HCT116 (cell line): Measurements from ENCODE around the gene S100A2. TPM values are rescaled to one million over a fixed set of nuclear protein-coding genes. Genes with fewer than 3 reads are reported as not detected.

ENCODE experiments used
- ATAC-seq: fragments of 200-7000 bp; cut with Tn5 transposase; 2 replicates; pipeline ENCODE4 v1.9.1; 2020; ENCODE audit warnings: mild to moderate bottlenecking, moderate library complexity
- BruUV-seq: library from RNA; stranded (reverse); fragments of 400-500 nt; replicated peaks from 2 replicates; lab custom pipeline; 2021; lab: Mats Ljungman, UMichigan
- CTCF ChIA-PET: fragments of 300-600 bp; sonication (Branson Sonifier 250); formaldehyde crosslinking; loops from one replicate; lab custom pipeline; 2021; ENCODE audit warnings: antibody characterized with exemption; lab: Charles Lee
- POLR2A ChIA-PET: fragments of 300-600, 350-600 bp; sonication (Branson Sonifier 250); formaldehyde crosslinking; loops from one replicate; lab custom pipeline; 2021; ENCODE audit warnings: antibody characterized with exemption; lab: Charles Lee
- RAD21 ChIA-PET, 2 experiments: fragments of 300-600 bp; sonication (Branson Sonifier 250); formaldehyde crosslinking; loops; one replicate each; lab custom pipeline; 2023; ENCODE audit warnings: low total read pairs in 2 of 2; ENCODE audit not compliant: uncharacterized antibody in 2 of 2, unreplicated experiment in 2 of 2, low non-redundant PET in 1 of 2; lab: Charles Lee
- DNase-seq: peaks from one replicate; pipeline ENCODE4 v3.0.0-alpha.2; 2010; ENCODE audit warnings: low read depth, low spot score
- H2AFZ ChIP-seq: fragments of 200-600 bp; shearing (Covaris generic), sonication (generic); 2 replicates; pipeline ENCODE4 v1.6.1; 2017; ENCODE audit warnings: low read depth, mixed run types, mixed read lengths, antibody characterized with exemption, low read length; ENCODE audit not compliant: poor library complexity, severe bottlenecking
- H3K27ac ChIP-seq: 2 replicates; pipeline ENCODE4 v1.5.1; 2012; ENCODE audit warnings: low read depth, low read length
- H3K27me3 ChIP-seq: fragments of 200-600 bp; sonication (generic); 2 replicates; pipeline ENCODE4 v1.6.1; 2016; ENCODE audit warnings: mixed run types, low read length, mixed read lengths; ENCODE audit not compliant: insufficient read depth
- H3K36me3 ChIP-seq, 2 experiments: fragments of 200-500 bp in 1 of 2; fragments of 200-600 bp in 1 of 2; sonication (Bioruptor generic) in 1 of 2; sonication (generic) in 1 of 2; 2 replicates each; pipeline versions ENCODE4 v1.5.1 to v1.6.1; 2014 to 2016; ENCODE audit warnings: low read length in 2 of 2, inconsistent platforms in 1 of 2, mixed read lengths in 1 of 2, mixed run types in 1 of 2; ENCODE audit not compliant: insufficient read depth in 2 of 2, control insufficient read depth in 1 of 2
- H3K4me1 ChIP-seq, 2 experiments: fragments of 200-600 bp in 1 of 2; sonication (generic) in 1 of 2; 2 replicates each; pipeline versions ENCODE4 v1.5.1 to v1.6.1; 2012 to 2017; ENCODE audit warnings: low read length in 2 of 2, inconsistent platforms in 1 of 2, mild to moderate bottlenecking in 1 of 2, mixed read lengths in 1 of 2, mixed run types in 1 of 2, moderate library complexity in 1 of 2; ENCODE audit not compliant: insufficient read depth in 2 of 2, control insufficient read depth in 1 of 2
- H3K4me2 ChIP-seq: fragments of 200-600 bp; sonication (generic); 2 replicates; pipeline ENCODE4 v1.6.1; 2017; ENCODE audit warnings: mixed run types, low read length, mixed read lengths
- H3K4me3 ChIP-seq, 2 experiments: fragments of 200-600 bp in 1 of 2; sonication (generic) in 1 of 2; replicated peaks in 1 of 2; 2 replicates each; pipeline ENCODE4 v1.5.1; 2011 to 2016; ENCODE audit warnings: low read length in 2 of 2, control low read depth in 1 of 2, low read depth in 1 of 2, mild to moderate bottlenecking in 1 of 2, mixed read lengths in 1 of 2, mixed run types in 1 of 2
- H3K79me2 ChIP-seq: fragments of 200-600 bp; sonication (generic); 2 replicates; pipeline ENCODE4 v1.6.1; 2017; ENCODE audit warnings: mild to moderate bottlenecking, mixed run types, low read length, moderate library complexity, mixed read lengths; ENCODE audit not compliant: insufficient read depth
- H3K9ac ChIP-seq: fragments of 200-600 bp; sonication (generic); 2 replicates; pipeline ENCODE4 v1.6.1; 2016; ENCODE audit warnings: low read length, mixed read lengths
- H3K9me2 ChIP-seq: fragments of 200-600 bp; sonication (generic), shearing (Covaris generic); 2 replicates; pipeline ENCODE4 v1.6.1; 2017; ENCODE audit warnings: mixed run types, mild to moderate bottlenecking, moderate library complexity; ENCODE audit not compliant: insufficient read depth
- H3K9me3 ChIP-seq, 2 experiments: fragments of 200-500 bp in 1 of 2; fragments of 200-600 bp in 1 of 2; sonication (Bioruptor generic) in 1 of 2; sonication (generic) in 1 of 2; 2 replicates each; pipeline ENCODE4 v1.6.1; 2014 to 2017; ENCODE audit warnings: low read length in 2 of 2, mixed read lengths in 2 of 2, inconsistent platforms in 1 of 2, low read depth in 1 of 2, mild to moderate bottlenecking in 1 of 2, mixed run types in 1 of 2, moderate library complexity in 1 of 2; ENCODE audit not compliant: control insufficient read depth in 1 of 2, insufficient read depth in 1 of 2
- H4K20me1 ChIP-seq: fragments of 200-600 bp; sonication (generic), shearing (Covaris generic); 2 replicates; pipeline ENCODE4 v1.6.1; 2017; ENCODE audit warnings: mixed run types, mild to moderate bottlenecking, moderate library complexity; ENCODE audit not compliant: insufficient read depth
- CBX3 ChIP-seq: IDR thresholded peaks from 2 replicates; pipeline ENCODE4 v1.6.1; 2012; ENCODE audit warnings: low read depth
- CEBPB ChIP-seq: IDR thresholded peaks from 2 replicates; pipeline ENCODE4 v1.6.1; 2012; ENCODE audit warnings: low read depth
- ELF1 ChIP-seq: IDR thresholded peaks from 2 replicates; pipeline ENCODE4 v1.6.1; 2012; ENCODE audit warnings: low read depth, borderline replicate concordance
- EZH2 ChIP-seq: fragments of 200-600 bp; sonication (generic); IDR thresholded peaks from 2 replicates; pipeline ENCODE4 v1.6.1; 2017; ENCODE audit warnings: antibody characterized with exemption, mixed run types
- EZH2phosphoT487 ChIP-seq: fragments of 200-600 bp; IDR thresholded peaks from 2 replicates; pipeline ENCODE4 v1.6.1; 2018; ENCODE audit warnings: antibody characterized with exemption, borderline replicate concordance
- FOSL1 ChIP-seq: IDR thresholded peaks from 2 replicates; pipeline ENCODE4 v1.6.1; 2012; ENCODE audit warnings: low read depth
- POLR2A ChIP-seq: IDR thresholded peaks from 2 replicates; pipeline ENCODE4 v1.7.0; 2011; ENCODE audit warnings: borderline replicate concordance; ENCODE audit not compliant: insufficient read depth, insufficient read length; ENCODE audit errors: extremely low read depth
- POLR2AphosphoS5 ChIP-seq: IDR thresholded peaks from 2 replicates; pipeline ENCODE4 v1.6.1; 2011; ENCODE audit warnings: mild to moderate bottlenecking, low read depth, low read length, moderate library complexity
- SIN3A ChIP-seq: IDR thresholded peaks from 2 replicates; pipeline ENCODE4 v1.6.1; 2012; ENCODE audit warnings: low read depth
- SP1 ChIP-seq: IDR thresholded peaks from 2 replicates; pipeline ENCODE4 v1.6.1; 2012; ENCODE audit warnings: low read depth
- SRF ChIP-seq: IDR thresholded peaks from 2 replicates; pipeline ENCODE4 v1.6.1; 2012; ENCODE audit warnings: low read depth
- TCF7L2 ChIP-seq: IDR thresholded peaks from 2 replicates; pipeline ENCODE4 v1.7.0; 2011; ENCODE audit warnings: borderline replicate concordance, inconsistent platforms; ENCODE audit not compliant: insufficient read depth, insufficient read length; ENCODE audit errors: extremely low read depth
- YY1 ChIP-seq: IDR thresholded peaks from 2 replicates; pipeline ENCODE4 v1.6.1; 2011; ENCODE audit warnings: low read length, low read depth, moderate library complexity, mild to moderate bottlenecking; ENCODE audit not compliant: insufficient replicate concordance; ENCODE audit errors: extremely low read depth
- ZFX ChIP-seq: fragments of 450-650 bp; IDR thresholded peaks from 2 replicates; pipeline ENCODE4 v1.6.1; 2017
- ZNF274 ChIP-seq: fragments of 200-500 bp; sonication (Bioruptor generic); IDR thresholded peaks from 2 replicates; pipeline ENCODE4 v1.6.1; 2014; ENCODE audit warnings: mild to moderate bottlenecking, low read depth, low read length, inconsistent platforms
- intact Hi-C: fragments of 100-400 bp; cut with micrococcal nuclease; formaldehyde crosslinking; loops from 2 replicates; pipeline ENCODE4 v1.10.0; 2022
- total RNA-seq: library from RNA; stranded (reverse); gene quantifications from one replicate; pipeline ENCODE4 v1.2.1, GENCODE V29; 2021; ENCODE audit not compliant: unreplicated experiment
- TF ChIP-seq, protein P1 (sequence below): IDR thresholded peaks from 2 replicates; pipeline ENCODE4 v1.6.1; 2012
- TF ChIP-seq, protein P2 (sequence below): IDR thresholded peaks from 2 replicates; pipeline ENCODE4 v1.6.1; 2011; ENCODE audit warnings: mild to moderate bottlenecking, low read length, moderate library complexity; ENCODE audit not compliant: insufficient replicate concordance; ENCODE audit errors: extremely low read depth

Gene S100A2
- total RNA-seq, 1 experiment from 2014 or later: 24.8 TPM

DNA sequence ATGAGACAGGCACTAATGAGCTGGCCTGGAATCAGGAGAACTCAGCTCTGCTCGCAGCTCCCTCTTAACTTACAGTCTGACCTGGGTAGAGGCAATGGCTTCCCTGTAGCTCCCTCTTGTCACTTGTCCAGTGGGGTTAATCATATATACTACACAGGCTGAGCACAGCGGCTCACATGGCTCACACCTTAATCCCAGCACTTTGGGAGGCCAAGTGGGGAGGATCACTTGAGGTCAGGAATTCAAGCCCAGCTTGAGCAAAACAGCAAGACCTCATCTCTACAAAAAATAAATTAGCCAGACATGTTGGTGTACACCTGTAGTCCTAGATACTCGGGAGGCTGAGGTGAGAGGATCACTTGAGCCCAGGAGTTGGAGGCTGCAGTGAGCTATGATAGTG is 34.0 kb downstream of the S100A2 start:
- no peaks in the 10 kb centered on the region for H3K27me3 ChIP-seq
- H3K4me3 ChIP-seq: no peak overlapping the region
- H3K27ac ChIP-seq: no peak overlapping the region; the same call in 1 of the 2 replicates
- RAD21 ChIA-PET: interaction anchor here (1.3 to 2.7 kb wide), 3 partner anchors 13 to 37 kb away, joined by 3 to 11 read pairs (median 5); no protein-coding TSS in a partner anchor
- no peak overlapping the region for H3K4me2 ChIP-seq
- peaks cover 35 to 58% of the 10 kb centered on the region in 2 experiments for H3K4me1 ChIP-seq
- H3K9me2 ChIP-seq: no peaks in the 10 kb centered on the region
- H3K9ac ChIP-seq: no peak overlapping the region
- no TSS peak for BruUV-seq
- TF ChIP-seq SRF (no peak), YY1 (no peak), CEBPB (no peak), ZNF274 (no peak), CBX3 (no peak), TCF7L2 (no peak)
- TF ChIP-seq, protein P1, sequence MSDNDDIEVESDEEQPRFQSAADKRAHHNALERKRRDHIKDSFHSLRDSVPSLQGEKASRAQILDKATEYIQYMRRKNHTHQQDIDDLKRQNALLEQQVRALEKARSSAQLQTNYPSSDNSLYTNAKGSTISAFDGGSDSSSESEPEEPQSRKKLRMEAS: no peak
- TF ChIP-seq, all 23 proteins: peak for 0
- POLR2A ChIA-PET: interaction anchor here (1.2 to 7.4 kb wide), 9 partner anchors 10 to 459 kb away, joined by 5 to 114 read pairs (median 61); partner anchors contain the start of genes RPS27, S100A14, S100A16 and S100A2
- peaks cover 0 to 5% of the 10 kb centered on the region in 2 experiments; a peak in 1 of 4 replicates for H3K36me3 ChIP-seq
- H2AFZ ChIP-seq: no peak overlapping the region
- DNase-seq (no peak), ATAC-seq (no peak)
- H4K20me1 ChIP-seq: no peaks in the 10 kb centered on the region
- CTCF ChIA-PET: interaction anchor here (0.9 to 3.2 kb wide), 8 partner anchors 9 to 40 kb away, joined by 4 to 35 read pairs (median 6); partner anchors contain the start of gene S100A5
- no peaks in the 10 kb centered on the region for H3K9me3 ChIP-seq
- intact Hi-C loops: loop anchor here (2.0 to 5.0 kb wide), 3 partner anchors 19 to 456 kb away; partner anchors contain the start of genes RAB13 and S100A16
- H3K79me2 ChIP-seq: peaks cover 18% of the 10 kb centered on the region

DNA sequence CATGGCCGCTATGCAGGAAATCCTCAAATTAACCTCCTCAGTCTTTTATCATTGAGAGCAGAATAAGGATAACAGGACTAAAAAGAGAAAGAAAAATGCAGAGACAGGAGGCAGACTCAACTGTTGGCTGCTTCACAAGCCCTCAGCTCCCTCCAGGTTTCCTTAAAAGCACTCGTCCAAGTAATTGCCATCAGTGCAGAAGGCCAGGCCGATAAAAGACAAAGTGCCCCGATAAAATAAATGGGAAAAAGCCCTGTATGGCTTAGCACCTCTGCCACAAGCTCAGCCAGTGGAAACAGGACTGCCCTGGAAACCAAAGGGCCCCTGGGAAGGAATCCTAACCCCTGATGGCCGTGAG is 38.0 kb downstream of the S100A2 start:
- no TSS peak for BruUV-seq
- Histone ChIP-seq H4K20me1 (no peaks in the 10 kb centered on the region), H3K9me2 (no peaks in the 10 kb centered on the region), H3K4me2 (no peak overlapping the region), H3K36me3 (no peaks in the 10 kb centered on the region)
- TF ChIP-seq FOSL1 (no peak), EZH2 (no peak), ELF1 (no peak), POLR2AphosphoS5 (no peak), SP1 (no peak), EZH2phosphoT487 (no peak), CBX3 (no peak), CEBPB (no peak), POLR2A (no peak), ZNF274 (no peak), ZFX (no peak), SIN3A (no peak)
- TF ChIP-seq, protein P1: no peak
- TF ChIP-seq, protein P2, sequence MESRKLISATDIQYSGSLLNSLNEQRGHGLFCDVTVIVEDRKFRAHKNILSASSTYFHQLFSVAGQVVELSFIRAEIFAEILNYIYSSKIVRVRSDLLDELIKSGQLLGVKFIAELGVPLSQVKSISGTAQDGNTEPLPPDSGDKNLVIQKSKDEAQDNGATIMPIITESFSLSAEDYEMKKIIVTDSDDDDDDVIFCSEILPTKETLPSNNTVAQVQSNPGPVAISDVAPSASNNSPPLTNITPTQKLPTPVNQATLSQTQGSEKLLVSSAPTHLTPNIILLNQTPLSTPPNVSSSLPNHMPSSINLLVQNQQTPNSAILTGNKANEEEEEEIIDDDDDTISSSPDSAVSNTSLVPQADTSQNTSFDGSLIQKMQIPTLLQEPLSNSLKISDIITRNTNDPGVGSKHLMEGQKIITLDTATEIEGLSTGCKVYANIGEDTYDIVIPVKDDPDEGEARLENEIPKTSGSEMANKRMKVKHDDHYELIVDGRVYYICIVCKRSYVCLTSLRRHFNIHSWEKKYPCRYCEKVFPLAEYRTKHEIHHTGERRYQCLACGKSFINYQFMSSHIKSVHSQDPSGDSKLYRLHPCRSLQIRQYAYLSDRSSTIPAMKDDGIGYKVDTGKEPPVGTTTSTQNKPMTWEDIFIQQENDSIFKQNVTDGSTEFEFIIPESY: no peak
- TF ChIP-seq, all 23 proteins: peak for 0
- Histone ChIP-seq H3K79me2 (no peaks in the 10 kb centered on the region), H3K27me3 (no peaks in the 10 kb centered on the region), H2AFZ (no peak overlapping the region), H3K27ac (no peak overlapping the region), H3K4me3 (no peak overlapping the region), H3K9me3 (no peaks in the 10 kb centered on the region), H3K9ac (no peak overlapping the region), H3K4me1 (peaks cover 31 to 39% of the 10 kb centered on the region in 2 experiments)
- DNase-seq (no peak), ATAC-seq (no peak)
- CTCF ChIA-PET: no interaction called here
- intact Hi-C loops: no loop called here
- POLR2A ChIA-PET: interaction anchor here (1.4 kb wide), 1 partner anchor 100 kb away, joined by 6 read pairs; the partner anchor contains the start of gene S100A13
- RAD21 ChIA-PET: no interaction called here
